Upper lobe of left lung (tissue), 4 donors: ENCODE results near the gene RNF208.

Experiments used
- POLR2A ChIP-seq, 4 donors: fragments of 450-650 bp; IDR thresholded peaks; one replicate each; pipeline ENCODE4 v1.5.1; 2016 to 2017; ENCODE audit warnings: antibody characterized with exemption in 4 of 4, mild to moderate bottlenecking in 2 of 4
- POLR2AphosphoS5 ChIP-seq, 2 donors: sonication (generic); formaldehyde crosslinking; IDR thresholded peaks; one replicate each; pipeline ENCODE4 v1.5.1; 2017; ENCODE audit warnings: antibody characterized with exemption in 2 of 2
- TF ChIP-seq, protein P1 (sequence below), 6 experiments: fragments of 450-650 bp in 4 of 6; fragments of 200-600 bp in 2 of 6; sonication (generic) in 2 of 6; IDR thresholded peaks; one replicate each; pipeline ENCODE4 v1.5.1; 2016 to 2019; ENCODE audit warnings: antibody characterized with exemption in 6 of 6

DNA sequence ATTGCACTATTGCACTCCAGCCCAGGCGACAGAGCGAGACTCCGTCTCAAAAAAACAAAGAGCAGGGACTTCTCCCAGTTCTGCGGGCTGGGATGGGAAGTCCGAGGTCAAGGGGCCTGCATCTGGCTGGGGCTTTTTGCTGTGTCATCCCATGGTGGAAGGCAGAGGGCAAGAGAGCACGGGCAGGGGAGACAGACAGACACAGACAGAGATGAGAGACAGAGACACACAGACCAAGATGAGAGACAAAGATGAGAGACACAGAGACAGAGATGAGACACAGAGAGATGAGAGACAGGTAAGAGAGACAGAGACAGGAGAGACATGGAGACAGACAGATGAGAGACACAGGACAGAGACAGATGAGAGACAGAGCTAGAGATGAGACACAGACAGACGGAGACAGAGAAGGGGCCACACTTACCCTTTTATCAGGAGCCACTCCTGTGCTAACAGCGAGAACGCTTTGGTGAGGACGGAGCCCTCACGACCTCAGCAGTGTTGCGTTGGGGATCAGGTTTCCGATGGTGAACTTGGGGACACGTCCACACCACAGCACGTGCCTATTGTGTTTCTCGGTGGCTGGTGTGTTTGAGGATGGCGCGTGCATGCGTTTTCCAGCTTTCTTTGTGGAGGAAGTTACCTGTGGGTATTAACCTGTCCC, 46.6 kb upstream of the RNF208 start:
- TF ChIP-seq POLR2A (IDR thresholded peaks at IDR 0.05) (no peak), POLR2AphosphoS5 (IDR thresholded peaks at IDR 0.05) (no peak)
- TF ChIP-seq, protein P1, sequence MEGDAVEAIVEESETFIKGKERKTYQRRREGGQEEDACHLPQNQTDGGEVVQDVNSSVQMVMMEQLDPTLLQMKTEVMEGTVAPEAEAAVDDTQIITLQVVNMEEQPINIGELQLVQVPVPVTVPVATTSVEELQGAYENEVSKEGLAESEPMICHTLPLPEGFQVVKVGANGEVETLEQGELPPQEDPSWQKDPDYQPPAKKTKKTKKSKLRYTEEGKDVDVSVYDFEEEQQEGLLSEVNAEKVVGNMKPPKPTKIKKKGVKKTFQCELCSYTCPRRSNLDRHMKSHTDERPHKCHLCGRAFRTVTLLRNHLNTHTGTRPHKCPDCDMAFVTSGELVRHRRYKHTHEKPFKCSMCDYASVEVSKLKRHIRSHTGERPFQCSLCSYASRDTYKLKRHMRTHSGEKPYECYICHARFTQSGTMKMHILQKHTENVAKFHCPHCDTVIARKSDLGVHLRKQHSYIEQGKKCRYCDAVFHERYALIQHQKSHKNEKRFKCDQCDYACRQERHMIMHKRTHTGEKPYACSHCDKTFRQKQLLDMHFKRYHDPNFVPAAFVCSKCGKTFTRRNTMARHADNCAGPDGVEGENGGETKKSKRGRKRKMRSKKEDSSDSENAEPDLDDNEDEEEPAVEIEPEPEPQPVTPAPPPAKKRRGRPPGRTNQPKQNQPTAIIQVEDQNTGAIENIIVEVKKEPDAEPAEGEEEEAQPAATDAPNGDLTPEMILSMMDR (IDR thresholded peaks at IDR 0.05) = no peak
